Thyroid gland (tissue), 4 donors: ENCODE results near the gene DSP.

Source experiments
- POLR2A ChIP-seq, 2 donors: fragments of 450-650 bp; IDR thresholded peaks; one replicate each; pipeline ENCODE4 v1.6.1; 2017; ENCODE audit warnings: antibody characterized with exemption in 2 of 2, mild to moderate bottlenecking in 2 of 2, moderate library complexity in 1 of 2
- TF ChIP-seq, protein P1 (sequence below), 6 experiments: fragments of 200-600 bp in 3 of 6; fragments of 450-650 bp in 3 of 6; sonication (generic) in 3 of 6; IDR thresholded peaks; one replicate each; pipeline ENCODE4 v1.5.1; 2016 to 2019; ENCODE audit warnings: antibody characterized with exemption in 6 of 6, mild to moderate bottlenecking in 2 of 6, inconsistent platforms in 1 of 6, moderate library complexity in 1 of 6

DNA sequence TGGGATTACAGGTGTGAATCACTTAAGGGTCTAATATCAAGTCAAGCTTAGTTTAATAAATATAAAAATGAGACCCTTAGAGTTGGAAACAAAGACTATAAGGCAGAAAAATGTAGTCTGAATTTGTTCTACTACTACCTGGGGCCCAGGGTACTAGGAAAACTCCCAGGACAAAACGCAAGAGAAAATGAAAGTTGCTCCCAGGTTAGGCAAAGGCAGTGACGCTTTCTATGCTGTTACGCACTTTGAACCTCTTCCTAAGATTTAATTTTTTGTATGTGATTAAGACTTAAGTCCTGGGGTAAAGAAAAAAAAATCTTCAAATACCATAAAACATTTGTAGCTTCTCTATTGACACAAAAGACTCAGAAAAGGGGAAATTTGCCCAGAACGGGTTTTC, 17.3 kb downstream of the DSP start:
- TF ChIP-seq, protein P1, sequence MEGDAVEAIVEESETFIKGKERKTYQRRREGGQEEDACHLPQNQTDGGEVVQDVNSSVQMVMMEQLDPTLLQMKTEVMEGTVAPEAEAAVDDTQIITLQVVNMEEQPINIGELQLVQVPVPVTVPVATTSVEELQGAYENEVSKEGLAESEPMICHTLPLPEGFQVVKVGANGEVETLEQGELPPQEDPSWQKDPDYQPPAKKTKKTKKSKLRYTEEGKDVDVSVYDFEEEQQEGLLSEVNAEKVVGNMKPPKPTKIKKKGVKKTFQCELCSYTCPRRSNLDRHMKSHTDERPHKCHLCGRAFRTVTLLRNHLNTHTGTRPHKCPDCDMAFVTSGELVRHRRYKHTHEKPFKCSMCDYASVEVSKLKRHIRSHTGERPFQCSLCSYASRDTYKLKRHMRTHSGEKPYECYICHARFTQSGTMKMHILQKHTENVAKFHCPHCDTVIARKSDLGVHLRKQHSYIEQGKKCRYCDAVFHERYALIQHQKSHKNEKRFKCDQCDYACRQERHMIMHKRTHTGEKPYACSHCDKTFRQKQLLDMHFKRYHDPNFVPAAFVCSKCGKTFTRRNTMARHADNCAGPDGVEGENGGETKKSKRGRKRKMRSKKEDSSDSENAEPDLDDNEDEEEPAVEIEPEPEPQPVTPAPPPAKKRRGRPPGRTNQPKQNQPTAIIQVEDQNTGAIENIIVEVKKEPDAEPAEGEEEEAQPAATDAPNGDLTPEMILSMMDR (IDR thresholded peaks at IDR 0.05), result no peak
- no peak for TF ChIP-seq POLR2A (IDR thresholded peaks at IDR 0.05)
